ENCODE measurements around the gene SLC35F6.
"Not testable (repeated sequence)": the region's sequence is repeated elsewhere in the genome, so short reads cannot be mapped to it uniquely, and the experiment has no call there.

Gene SLC35F6

DNA sequence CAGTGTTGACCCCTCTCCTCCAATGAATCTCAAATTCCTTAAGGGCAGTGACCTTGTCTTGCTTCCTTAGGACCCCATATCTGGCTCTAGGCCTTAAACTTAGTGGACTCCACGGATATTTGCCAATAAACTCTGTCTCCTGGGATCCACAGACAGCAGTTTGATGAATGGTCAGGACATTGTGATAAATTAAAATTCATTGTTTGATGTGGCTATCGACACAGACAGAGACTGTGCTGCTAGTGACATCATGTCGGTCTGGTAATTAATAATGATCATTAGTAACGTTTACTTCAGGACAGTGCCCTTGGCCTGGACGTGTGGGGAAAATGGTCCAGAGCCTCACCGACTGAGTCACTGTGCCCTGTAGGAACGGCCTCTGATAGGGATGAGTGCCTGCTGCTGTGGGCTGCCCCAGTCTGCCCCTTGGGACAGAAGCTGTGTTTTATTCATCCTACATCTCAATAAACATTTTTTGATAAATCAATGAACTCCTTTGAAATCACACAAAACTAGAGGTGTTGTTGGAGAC is 5.2 kb upstream of the SLC35F6 start:
- H3K36me3 Mint-ChIP-seq (ENCODE audit: low read depth): no peaks in the 10 kb centered on the region
- DNase-seq (no peak), ATAC-seq (no peak)
- H3K4me1 Mint-ChIP-seq: peaks cover 16% of the 10 kb centered on the region
- peaks cover 6% of the 10 kb centered on the region for H3K27me3 Mint-ChIP-seq
- no peaks in the 10 kb centered on the region for H3K9me3 Mint-ChIP-seq
- H3K27ac Mint-ChIP-seq: peak overlapping the region; percentile 11
- no peak overlapping the region for H3K4me3 Mint-ChIP-seq

DNA sequence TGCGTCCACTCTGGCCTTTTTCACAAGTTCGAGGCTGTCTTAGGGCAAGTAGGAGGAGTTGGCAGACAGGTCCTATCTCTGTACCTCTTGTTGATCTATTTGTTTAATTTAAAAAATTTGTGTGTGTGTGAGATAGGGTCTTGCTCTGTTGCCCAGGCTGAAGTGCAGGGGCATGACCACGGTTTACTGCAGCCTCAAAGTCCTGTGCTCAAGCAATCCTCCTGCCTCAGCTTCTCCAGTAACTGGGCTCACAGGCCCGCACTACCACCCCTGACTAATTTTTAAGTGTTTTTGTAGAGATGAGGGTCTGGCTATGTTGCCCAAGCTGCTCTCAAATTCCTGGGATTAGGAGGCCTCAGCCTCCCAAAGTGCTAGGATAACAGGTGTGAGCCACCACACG is 4.2 kb upstream of the SLC35F6 start:
- H3K36me3 Mint-ChIP-seq (ENCODE audit: low read depth): no peaks in the 10 kb centered on the region
- no peak overlapping the region for H3K27ac Mint-ChIP-seq
- ATAC-seq (no peak), DNase-seq (no peak)
- H3K27me3 Mint-ChIP-seq: no peaks in the 10 kb centered on the region
- H3K4me3 Mint-ChIP-seq: no peak overlapping the region
- peaks cover 18% of the 10 kb centered on the region for H3K4me1 Mint-ChIP-seq
- H3K9me3 Mint-ChIP-seq: no peaks in the 10 kb centered on the region

DNA sequence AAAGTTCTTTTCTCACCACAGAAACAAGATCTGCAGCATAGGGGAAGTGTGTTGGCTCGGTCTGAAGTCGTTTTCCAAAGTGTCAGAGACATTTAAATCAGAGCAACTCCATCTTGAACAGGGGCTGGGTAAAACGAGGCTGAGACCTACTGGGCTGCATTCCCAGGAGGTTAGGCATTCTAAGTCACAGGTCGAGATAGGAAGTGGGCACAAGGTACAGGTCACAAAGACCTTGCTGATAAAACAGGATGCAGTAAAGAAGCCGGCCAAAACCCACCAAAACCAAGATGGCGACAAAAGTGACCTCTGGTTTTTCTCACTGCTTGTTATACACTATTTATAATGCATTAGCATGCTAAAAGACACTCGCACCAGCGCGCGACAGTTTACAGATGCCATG is 3.1 kb upstream of the SLC35F6 start:
- H3K27ac Mint-ChIP-seq; DNase-seq; ATAC-seq; H3K36me3 Mint-ChIP-seq (ENCODE audit: low read depth); H3K27me3 Mint-ChIP-seq; H3K4me3 Mint-ChIP-seq; H3K9me3 Mint-ChIP-seq: not testable (repeated sequence)
- peaks cover 28% of the 10 kb centered on the region for H3K4me1 Mint-ChIP-seq

DNA sequence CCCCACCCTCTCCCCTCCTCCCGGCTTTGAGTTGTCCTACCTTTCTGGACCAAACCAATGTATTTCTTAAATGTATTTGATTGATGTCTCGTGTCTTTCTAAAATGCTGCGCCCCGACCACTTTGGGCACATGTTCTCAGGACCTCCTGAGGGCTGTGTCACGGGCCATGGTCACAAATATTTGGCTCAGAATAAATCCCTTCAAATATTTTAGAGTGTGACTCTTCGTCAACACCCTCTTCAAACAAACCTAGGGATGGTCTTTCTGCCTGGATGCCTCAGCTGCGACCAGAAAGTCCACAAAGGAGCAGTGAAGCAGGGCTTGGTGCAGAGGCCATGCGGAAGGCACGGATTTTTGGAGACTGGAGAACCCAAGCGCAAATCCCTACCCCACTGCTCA is 1.1 kb upstream of the SLC35F6 start:
- Mint-ChIP-seq H3K27me3 (no peaks in the 10 kb centered on the region), H3K4me1 (peaks cover 29% of the 10 kb centered on the region), H3K36me3 (ENCODE audit: low read depth) (no peaks in the 10 kb centered on the region), H3K4me3 (peak overlapping the region; percentile 89), H3K27ac (peak overlapping the region; percentile 63), H3K9me3 (no peaks in the 10 kb centered on the region)
- no peak for DNase-seq
- no peak for ATAC-seq

DNA sequence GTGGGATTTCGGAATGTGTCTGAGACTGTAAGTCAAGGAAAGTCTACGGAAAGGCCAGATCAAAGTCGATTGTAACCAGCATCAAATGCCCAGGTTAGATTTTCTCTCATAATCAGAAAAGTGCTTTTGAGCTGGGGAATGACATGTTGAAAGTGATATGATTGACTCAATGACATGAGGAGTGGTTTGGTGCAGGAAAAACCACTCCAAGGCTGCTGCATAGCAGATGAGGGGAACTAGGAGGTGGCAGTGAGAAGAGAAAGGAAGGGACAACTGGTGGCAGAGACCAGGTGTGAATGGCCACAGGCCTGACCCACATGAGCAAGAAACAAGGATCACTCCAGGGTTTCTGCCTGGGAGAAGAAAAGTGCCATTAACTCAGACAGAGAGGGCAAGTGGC is 822 bp downstream of the SLC35F6 start:
- DNase-seq: no peak
- no peak for ATAC-seq
- H3K27me3 Mint-ChIP-seq: no peaks in the 10 kb centered on the region
- H3K4me1 Mint-ChIP-seq: peaks cover 38% of the 10 kb centered on the region
- H3K27ac Mint-ChIP-seq: peak overlapping the region; percentile 63
- H3K9me3 Mint-ChIP-seq: no peaks in the 10 kb centered on the region
- peak overlapping the region; percentile 89 for H3K4me3 Mint-ChIP-seq
- no peaks in the 10 kb centered on the region for H3K36me3 Mint-ChIP-seq (ENCODE audit: low read depth)

DNA sequence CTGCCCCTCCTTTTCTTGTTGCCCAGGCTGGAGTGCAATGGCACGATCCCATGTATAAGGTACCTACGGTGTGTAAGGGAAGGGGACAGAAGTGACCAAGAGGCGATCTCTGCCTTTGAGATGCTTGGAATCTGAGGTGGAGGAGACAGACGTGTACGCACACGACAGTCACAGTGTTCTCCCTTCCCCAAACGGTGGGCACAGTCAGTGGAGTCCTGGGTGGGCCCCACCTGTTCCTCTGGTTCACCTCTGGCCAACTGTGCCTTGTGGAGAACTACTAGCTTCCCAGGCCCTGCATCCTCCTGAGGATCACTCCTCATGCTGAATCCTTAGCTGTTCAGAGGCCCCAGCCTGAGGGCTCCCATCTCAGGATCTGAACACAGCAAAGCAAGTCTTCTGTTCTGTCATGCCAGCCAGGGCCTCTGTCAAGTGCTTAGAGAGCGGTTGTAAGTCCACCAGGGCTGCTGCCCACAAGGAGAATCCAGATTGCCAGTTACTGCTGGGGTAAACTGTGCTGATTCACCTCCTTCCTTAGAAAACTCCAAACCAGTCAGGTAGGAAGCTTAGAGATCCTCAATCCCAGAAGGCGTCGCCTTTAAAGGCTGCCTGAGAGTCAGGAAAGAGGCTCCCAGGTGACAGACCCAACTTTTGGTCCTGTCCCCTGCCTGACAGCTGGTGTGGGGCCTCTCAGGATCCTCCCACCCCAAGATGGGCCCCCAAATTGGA is 1.6 kb downstream of the SLC35F6 start:
- H3K27me3 Mint-ChIP-seq: no peaks in the 10 kb centered on the region
- ATAC-seq (no peak), DNase-seq (no peak)
- H3K4me3 Mint-ChIP-seq: peak overlapping the region; percentile 89
- H3K9me3 Mint-ChIP-seq: no peaks in the 10 kb centered on the region
- H3K27ac Mint-ChIP-seq: no peak overlapping the region
- peaks cover 42% of the 10 kb centered on the region for H3K4me1 Mint-ChIP-seq
- no peaks in the 10 kb centered on the region for H3K36me3 Mint-ChIP-seq (ENCODE audit: low read depth)

DNA sequence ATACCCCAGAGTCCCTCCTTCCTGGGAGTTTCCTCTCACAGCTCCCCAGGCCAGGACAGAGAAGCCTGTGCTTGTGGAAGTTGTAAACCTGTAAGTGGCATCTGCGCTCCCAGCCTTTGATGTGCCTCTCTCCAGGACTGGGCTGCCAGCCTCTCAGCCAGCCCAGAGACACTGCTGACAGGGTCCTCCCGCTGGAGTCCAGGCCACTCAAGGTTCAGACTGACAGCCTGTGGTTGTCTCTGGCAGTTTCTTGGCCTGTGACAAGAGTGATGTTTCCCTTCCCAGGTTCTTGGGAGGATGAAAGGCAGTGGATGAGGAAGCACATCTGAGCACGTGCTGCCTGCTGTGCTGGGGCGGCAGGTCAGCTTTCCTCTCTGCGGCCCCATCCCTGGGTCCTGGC is 3.0 kb downstream of the SLC35F6 start:
- Mint-ChIP-seq H3K9me3 (no peaks in the 10 kb centered on the region), H3K27ac (no peak overlapping the region), H3K4me1 (peaks cover 55% of the 10 kb centered on the region), H3K27me3 (no peaks in the 10 kb centered on the region), H3K36me3 (ENCODE audit: low read depth) (peaks cover 2% of the 10 kb centered on the region), H3K4me3 (no peak overlapping the region)
- DNase-seq: no peak
- ATAC-seq: no peak

DNA sequence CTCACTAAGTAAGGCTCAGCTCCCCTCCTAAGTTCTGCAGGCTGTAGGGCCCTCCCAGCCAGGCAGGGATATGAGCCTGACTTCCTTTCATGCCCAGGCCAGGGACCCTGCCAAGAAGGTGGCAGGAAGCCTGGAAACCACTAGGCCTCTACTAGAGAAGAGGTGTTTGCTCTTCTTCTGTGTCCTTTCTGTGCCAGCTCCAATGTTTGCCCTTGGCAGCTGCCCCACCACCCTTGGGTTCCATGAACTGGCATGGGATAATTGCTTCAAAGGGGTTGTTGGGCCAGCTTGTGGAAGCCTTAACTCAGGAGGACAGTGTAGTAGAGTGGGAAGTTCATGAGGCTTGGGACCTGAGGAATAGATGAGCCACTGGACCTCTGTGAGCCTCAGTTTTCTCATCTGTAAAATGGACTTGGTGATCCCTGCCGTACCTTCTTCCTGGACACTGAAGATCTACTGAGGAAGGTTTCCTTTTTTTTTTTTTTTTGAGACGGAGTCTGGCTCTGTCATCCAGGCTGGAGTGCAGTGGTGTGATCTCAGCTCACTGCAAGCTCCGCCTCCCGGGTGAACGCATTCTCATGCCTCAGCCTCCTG is 3.9 kb downstream of the SLC35F6 start:
- peaks cover 64% of the 10 kb centered on the region for H3K4me1 Mint-ChIP-seq
- H3K36me3 Mint-ChIP-seq (ENCODE audit: low read depth): peaks cover 7% of the 10 kb centered on the region
- DNase-seq (no peak), ATAC-seq (no peak)
- H3K27me3 Mint-ChIP-seq: no peaks in the 10 kb centered on the region
- no peak overlapping the region for H3K27ac Mint-ChIP-seq
- no peak overlapping the region for H3K4me3 Mint-ChIP-seq
- no peaks in the 10 kb centered on the region for H3K9me3 Mint-ChIP-seq

DNA sequence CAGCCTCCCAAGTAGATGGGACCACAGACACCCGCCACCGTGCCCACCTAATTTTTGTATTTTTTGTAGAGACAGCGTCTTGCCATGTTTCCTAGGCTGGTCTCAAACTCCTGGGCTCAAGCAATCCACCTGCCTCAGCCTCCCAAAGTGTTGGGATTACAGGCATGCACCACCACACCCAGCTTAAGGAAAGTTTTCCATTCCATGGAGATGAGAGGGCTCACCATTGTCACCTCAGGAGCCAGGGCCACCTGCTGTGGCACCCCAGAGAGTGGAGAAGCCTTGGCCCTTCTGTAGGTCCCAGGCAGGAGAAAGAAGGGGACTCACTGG is 4.6 kb downstream of the SLC35F6 start:
- no peak for DNase-seq
- peaks cover 62% of the 10 kb centered on the region for H3K4me1 Mint-ChIP-seq
- no peak for ATAC-seq
- H3K27ac Mint-ChIP-seq: no peak overlapping the region
- no peak overlapping the region for H3K4me3 Mint-ChIP-seq
- no peaks in the 10 kb centered on the region for H3K9me3 Mint-ChIP-seq
- no peaks in the 10 kb centered on the region for H3K27me3 Mint-ChIP-seq
- H3K36me3 Mint-ChIP-seq (ENCODE audit: low read depth): peaks cover 7% of the 10 kb centered on the region

DNA sequence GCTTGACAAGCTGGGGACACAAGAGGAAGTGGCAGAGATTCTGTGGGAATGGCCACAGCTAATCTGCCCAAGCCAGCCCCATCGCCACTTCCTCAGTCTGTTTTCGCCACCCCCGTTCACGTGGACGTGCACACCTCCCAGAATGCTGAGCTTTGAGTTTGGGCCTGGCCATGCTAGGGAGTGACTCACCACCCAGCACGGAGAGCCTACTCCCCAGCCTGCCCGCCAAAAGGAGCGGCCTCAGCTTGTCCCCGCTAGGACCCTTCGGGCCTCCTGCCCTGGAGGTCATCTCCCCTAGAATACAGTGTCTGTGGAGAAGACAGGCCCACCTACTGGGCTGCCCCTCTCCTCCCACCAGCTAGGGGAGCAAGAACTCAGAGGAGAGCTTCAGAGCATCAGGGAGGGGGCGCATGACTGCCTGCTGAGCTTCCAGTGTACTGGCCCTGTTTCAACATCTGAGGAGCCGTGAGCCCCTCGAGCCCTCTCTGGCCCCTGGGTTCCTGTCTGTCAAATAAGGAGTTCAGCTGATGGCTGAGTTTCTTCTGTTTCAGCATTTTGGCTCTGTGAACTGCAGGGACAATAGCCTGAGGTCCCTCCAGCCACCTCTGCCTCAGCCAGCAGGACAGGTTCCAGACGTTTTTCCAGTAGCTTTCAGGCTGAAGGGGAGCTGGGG is 5.1 kb downstream of the SLC35F6 start:
- H3K4me3 Mint-ChIP-seq: no peak overlapping the region

DNA sequence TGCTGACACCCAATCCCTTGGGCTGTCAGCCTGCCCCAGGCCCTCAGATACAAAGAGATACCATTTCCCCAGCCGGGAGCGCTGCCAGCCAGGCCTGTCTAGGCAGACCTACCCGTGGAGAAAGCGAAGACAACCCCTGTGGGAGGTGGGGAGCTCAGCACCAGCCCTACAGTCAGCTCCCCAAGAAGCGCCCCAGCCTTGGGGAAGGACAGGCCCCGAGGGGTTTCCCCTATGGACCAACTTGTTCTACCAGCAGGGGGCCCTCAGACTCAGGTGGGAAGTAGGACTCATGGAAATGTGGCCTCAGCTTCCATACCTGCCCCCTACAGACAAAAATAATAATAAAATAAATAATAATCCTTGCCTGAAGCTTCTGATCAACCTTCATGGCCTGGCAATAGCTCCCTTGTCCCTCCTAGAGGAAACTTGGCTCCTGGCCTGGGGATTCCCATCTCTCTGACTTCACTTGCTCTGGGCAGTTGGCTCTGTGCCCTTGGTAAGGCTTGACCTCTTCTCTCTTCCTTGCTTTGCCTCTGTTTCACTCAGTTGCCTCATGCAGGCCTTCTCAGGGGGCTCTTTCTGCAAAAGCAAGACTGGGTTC is 7.0 kb downstream of the SLC35F6 start:
- H3K27me3 Mint-ChIP-seq: no peaks in the 10 kb centered on the region
- H3K4me3 Mint-ChIP-seq: no peak overlapping the region
- H3K27ac Mint-ChIP-seq: no peak overlapping the region
- peak; percentile 53 for ATAC-seq
- DNase-seq: peak; percentile 42
- H3K4me1 Mint-ChIP-seq: peaks cover 50% of the 10 kb centered on the region
- peaks cover 12% of the 10 kb centered on the region for H3K36me3 Mint-ChIP-seq (ENCODE audit: low read depth)
- no peaks in the 10 kb centered on the region for H3K9me3 Mint-ChIP-seq

More for the DNA sequence above, 5.1 kb downstream of the SLC35F6 start:
- peaks cover 7% of the 10 kb centered on the region for H3K36me3 Mint-ChIP-seq (ENCODE audit: low read depth)
- DNase-seq (peak; percentile 48), ATAC-seq (peak; percentile 42)
- H3K27ac Mint-ChIP-seq: no peak overlapping the region
- no peaks in the 10 kb centered on the region for H3K27me3 Mint-ChIP-seq
- H3K4me1 Mint-ChIP-seq: peaks cover 62% of the 10 kb centered on the region
- no peaks in the 10 kb centered on the region for H3K9me3 Mint-ChIP-seq

DNA sequence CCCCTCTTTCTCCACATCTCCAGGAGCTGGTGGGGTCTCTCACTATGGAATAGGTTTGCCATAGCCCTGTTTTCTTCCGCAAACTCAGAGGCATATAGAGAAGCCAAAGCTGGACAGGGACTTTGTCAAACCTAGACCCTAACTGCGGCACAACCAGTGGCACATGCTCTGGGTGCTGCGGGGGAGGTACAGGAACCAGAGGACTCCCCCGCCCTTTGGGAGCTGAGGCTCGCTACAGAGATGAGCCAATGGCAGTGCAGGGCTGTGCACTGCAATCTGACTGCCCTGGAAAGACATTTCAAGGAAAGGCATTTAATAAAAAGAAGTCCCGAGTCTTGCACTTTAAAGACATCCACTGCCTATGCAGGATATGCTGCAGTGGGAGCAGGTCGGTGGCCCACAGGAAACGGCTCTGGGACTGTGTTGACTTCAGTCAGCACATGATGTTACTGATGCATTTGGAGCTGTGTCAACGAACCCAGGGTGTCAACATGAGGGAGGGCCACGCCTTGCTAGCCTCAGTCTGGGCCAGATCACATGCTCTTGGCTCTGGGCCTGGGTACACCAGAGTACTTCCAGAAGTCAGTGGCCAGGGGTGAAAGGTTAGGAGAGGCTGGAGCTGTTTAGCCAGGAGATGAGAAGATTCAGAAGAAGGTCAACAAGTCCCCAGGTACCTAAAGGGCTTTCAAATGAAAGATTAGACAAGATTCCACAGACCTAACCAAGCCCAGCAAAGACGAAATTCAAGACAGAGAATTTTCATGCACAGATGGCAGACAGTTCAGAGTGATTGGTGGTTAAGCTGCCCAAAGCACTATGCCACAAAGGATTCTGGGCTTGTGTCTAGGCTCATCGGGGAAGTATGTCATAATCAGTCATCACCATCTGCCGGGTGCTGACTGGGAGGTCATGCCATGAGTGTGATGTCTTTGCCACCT is 8.2 kb downstream of the SLC35F6 start:
- Mint-ChIP-seq H3K9me3 (no peaks in the 10 kb centered on the region), H3K27me3 (no peaks in the 10 kb centered on the region), H3K27ac (peak overlapping the region; percentile 73), H3K4me3 (no peak overlapping the region), H3K4me1 (peaks cover 44% of the 10 kb centered on the region), H3K36me3 (ENCODE audit: low read depth) (peaks cover 19% of the 10 kb centered on the region)
- no peak for DNase-seq
- peak; percentile 47 for ATAC-seq

DNA sequence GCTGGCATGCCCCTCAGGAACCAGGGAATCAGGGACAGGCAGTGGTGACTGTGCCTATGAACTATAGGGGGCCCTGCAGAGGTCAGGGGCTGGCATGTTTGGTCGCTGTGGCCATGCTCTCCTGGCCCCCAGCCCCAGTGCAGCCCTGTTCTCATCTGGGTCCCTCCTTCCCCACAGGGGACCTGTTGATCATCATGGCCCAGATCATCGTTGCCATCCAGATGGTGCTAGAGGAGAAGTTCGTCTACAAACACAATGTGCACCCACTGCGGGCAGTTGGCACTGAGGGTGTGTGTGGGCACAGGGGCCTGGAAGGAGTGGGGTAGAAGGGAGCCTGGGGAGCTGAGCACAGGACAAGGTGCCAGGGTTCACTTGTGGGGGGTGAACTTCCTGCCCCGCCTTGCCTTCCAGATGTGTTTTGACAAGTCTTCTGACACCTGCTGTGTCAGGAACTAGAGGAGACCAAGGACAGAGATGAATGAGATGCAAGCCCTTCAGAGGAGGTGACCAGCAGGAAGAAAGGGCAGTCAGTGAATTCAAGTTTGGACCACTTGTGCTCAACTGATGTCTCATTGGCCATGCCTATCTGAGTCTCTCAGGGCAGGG is 12.2 kb downstream of the SLC35F6 start:
- H3K27ac Mint-ChIP-seq: peak overlapping the region; percentile 61

DNA sequence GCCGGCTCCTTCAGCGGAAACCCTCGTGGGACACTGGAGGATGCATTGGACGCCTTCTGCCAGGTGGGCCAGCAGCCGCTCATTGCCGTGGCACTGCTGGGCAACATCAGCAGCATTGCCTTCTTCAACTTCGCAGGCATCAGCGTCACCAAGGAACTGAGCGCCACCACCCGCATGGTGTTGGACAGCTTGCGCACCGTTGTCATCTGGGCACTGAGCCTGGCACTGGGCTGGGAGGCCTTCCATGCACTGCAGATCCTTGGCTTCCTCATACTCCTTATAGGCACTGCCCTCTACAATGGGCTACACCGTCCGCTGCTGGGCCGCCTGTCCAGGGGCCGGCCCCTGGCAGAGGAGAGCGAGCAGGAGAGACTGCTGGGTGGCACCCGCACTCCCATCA is 14.0 kb downstream of the SLC35F6 start:
- H3K36me3 Mint-ChIP-seq (ENCODE audit: low read depth): peaks cover 28% of the 10 kb centered on the region
- ATAC-seq: no peak
- no peaks in the 10 kb centered on the region for H3K9me3 Mint-ChIP-seq
- no peak overlapping the region for H3K4me3 Mint-ChIP-seq
- H3K27me3 Mint-ChIP-seq: no peaks in the 10 kb centered on the region
- no peak for DNase-seq
- peaks cover 4% of the 10 kb centered on the region for H3K4me1 Mint-ChIP-seq
- H3K27ac Mint-ChIP-seq: no peak overlapping the region

More for the DNA sequence above, 12.2 kb downstream of the SLC35F6 start:
- H3K36me3 Mint-ChIP-seq (ENCODE audit: low read depth): peaks cover 35% of the 10 kb centered on the region
- H3K4me3 Mint-ChIP-seq: no peak overlapping the region
- ATAC-seq: no peak
- no peaks in the 10 kb centered on the region for H3K27me3 Mint-ChIP-seq
- no peaks in the 10 kb centered on the region for H3K9me3 Mint-ChIP-seq
- DNase-seq: no peak
- H3K4me1 Mint-ChIP-seq: peaks cover 21% of the 10 kb centered on the region

Data from activated naive CD8-positive, alpha-beta T cell treated with anti-CD3 and anti-CD28 coated beads, Interleukin-2, amount 50 U/mL, for 24 hours (primary cell).